PFSK-1 (cell line): ENCODE results near the gene MTMR2.

Experiments
- FOXP2 ChIP-seq: optimal IDR thresholded peaks from 2 replicates; pipeline ENCODE3; 2011; ENCODE audit warnings: borderline replicate concordance, control low read depth, inconsistent platforms; ENCODE audit not compliant: insufficient read depth; ENCODE audit errors: extremely low read length, extremely low read depth
- POLR2AphosphoS5 ChIP-seq: IDR thresholded peaks from 2 replicates; pipeline ENCODE4 v1.6.1; 2012; ENCODE audit warnings: low read depth, mild to moderate bottlenecking, control low read depth, low read length, moderate library complexity
- SIN3A ChIP-seq: IDR thresholded peaks from 2 replicates; pipeline ENCODE4 v1.6.1; 2012; ENCODE audit warnings: mild to moderate bottlenecking, low read length, moderate library complexity, borderline replicate concordance; ENCODE audit not compliant: insufficient read depth
- TAF1 ChIP-seq: IDR thresholded peaks from 2 replicates; pipeline ENCODE4 v1.6.1; 2012; ENCODE audit warnings: low read length, control low read depth, borderline replicate concordance; ENCODE audit not compliant: insufficient read depth
- TF ChIP-seq, protein P1 (sequence below), 2 experiments: IDR thresholded peaks; 2 replicates each; pipeline versions ENCODE4 v1.6.1 to v1.8.0; 2011 to 2012; ENCODE audit warnings: low read depth in 2 of 2, low read length in 2 of 2, control low read depth in 1 of 2, inconsistent platforms in 1 of 2, mild to moderate bottlenecking in 1 of 2, moderate library complexity in 1 of 2; ENCODE audit not compliant: insufficient read depth in 1 of 2

Gene MTMR2

DNA sequence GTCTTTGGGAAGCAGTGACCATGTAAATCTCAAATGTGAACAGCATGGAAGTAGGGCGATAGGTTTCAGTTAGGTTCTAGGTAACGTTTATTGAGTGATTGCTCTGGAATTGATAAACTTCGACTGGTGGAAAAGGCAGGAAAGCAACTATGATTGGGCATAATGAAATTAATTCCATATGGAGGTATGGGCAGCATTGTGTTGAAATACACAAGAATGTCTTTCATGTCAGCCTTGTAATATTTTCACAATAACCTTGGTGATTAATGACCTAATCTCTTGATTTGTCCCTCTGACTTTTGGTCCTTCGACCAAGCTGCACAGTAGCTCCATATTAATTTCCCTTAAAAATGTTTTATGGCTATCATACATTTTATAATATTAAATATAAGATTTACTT lies 130.8 kb downstream of the MTMR2 start:
- TF ChIP-seq, protein P1, sequence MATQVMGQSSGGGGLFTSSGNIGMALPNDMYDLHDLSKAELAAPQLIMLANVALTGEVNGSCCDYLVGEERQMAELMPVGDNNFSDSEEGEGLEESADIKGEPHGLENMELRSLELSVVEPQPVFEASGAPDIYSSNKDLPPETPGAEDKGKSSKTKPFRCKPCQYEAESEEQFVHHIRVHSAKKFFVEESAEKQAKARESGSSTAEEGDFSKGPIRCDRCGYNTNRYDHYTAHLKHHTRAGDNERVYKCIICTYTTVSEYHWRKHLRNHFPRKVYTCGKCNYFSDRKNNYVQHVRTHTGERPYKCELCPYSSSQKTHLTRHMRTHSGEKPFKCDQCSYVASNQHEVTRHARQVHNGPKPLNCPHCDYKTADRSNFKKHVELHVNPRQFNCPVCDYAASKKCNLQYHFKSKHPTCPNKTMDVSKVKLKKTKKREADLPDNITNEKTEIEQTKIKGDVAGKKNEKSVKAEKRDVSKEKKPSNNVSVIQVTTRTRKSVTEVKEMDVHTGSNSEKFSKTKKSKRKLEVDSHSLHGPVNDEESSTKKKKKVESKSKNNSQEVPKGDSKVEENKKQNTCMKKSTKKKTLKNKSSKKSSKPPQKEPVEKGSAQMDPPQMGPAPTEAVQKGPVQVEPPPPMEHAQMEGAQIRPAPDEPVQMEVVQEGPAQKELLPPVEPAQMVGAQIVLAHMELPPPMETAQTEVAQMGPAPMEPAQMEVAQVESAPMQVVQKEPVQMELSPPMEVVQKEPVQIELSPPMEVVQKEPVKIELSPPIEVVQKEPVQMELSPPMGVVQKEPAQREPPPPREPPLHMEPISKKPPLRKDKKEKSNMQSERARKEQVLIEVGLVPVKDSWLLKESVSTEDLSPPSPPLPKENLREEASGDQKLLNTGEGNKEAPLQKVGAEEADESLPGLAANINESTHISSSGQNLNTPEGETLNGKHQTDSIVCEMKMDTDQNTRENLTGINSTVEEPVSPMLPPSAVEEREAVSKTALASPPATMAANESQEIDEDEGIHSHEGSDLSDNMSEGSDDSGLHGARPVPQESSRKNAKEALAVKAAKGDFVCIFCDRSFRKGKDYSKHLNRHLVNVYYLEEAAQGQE (IDR thresholded peaks at IDR 0.05; ENCODE audit: insufficient read depth in 1 of 2, low read depth in 2 of 2, low read length in 2 of 2) = no peak
- no peak for TF ChIP-seq TAF1
- TF ChIP-seq POLR2AphosphoS5 = no peak
- TF ChIP-seq FOXP2 = no peak
- no peak for TF ChIP-seq SIN3A

DNA sequence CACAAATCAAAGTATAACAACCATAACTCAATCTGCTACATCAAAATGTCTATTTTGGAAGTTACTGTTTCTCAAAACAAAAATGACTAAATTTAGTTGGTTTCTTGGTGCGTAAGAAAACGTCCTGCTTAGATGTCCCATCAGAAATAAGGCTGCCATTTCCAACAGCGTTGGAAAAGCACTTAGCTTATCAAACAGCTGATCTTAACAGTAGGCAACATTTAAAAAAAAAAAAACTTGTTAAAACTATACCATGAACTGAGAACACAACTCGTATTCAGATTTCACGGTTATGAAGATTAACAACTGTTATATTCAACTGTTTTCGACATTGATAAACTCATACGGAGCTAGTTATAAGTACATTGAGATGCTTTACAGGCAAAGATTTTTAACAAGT lies 131.2 kb downstream of the MTMR2 start:
- TF ChIP-seq TAF1 (no peak), FOXP2 (no peak), SIN3A (no peak), POLR2AphosphoS5 (no peak)
- TF ChIP-seq, protein P1 (IDR thresholded peaks at IDR 0.05; ENCODE audit: insufficient read depth in 1 of 2, low read depth in 2 of 2, low read length in 2 of 2) = no peak

DNA sequence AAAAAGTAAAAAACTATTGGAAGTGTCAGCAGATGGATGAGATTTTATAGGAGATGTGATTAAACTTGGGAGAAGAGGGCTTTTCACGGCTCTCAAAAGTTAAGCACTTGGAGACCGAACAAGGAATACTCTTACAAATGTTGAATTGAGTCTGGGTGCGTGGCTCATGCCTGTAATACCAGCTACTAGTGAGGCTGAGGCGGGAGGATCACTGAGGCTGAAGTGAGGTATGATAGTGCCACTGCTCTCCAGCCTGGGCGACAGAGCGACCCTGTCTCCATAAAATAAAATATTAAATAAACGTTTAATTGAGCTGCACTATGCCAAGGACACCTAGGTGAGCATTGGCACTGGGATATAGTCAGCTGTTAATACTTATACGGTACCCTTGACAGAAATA lies 131.7 kb downstream of the MTMR2 start:
- no peak for TF ChIP-seq FOXP2
- no peak for TF ChIP-seq POLR2AphosphoS5
- TF ChIP-seq, protein P1 (IDR thresholded peaks at IDR 0.05; ENCODE audit: insufficient read depth in 1 of 2, low read depth in 2 of 2, low read length in 2 of 2) = no peak
- no peak for TF ChIP-seq TAF1
- TF ChIP-seq SIN3A = no peak

DNA sequence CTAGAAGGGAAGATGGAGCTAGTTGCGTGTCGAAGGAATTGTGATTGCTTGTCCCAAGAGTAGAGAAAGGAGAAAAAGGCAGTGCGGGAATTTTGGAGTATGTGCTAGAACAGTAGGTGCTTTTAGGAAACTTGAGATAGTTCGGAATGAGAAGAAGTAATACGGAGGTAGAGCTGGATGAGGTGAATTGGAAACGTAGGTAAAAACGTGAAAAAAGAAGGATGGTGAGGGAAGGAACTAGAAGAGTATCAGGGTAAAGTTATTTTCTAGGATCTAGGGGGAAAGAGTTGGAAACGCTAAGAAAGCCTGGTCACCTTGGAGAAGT lies 132.2 kb downstream of the MTMR2 start:
- TF ChIP-seq SIN3A = no peak
- TF ChIP-seq TAF1 = no peak
- TF ChIP-seq, protein P1 (IDR thresholded peaks at IDR 0.05; ENCODE audit: insufficient read depth in 1 of 2, low read depth in 2 of 2, low read length in 2 of 2) = no peak
- TF ChIP-seq POLR2AphosphoS5 = no peak
- no peak for TF ChIP-seq FOXP2

DNA sequence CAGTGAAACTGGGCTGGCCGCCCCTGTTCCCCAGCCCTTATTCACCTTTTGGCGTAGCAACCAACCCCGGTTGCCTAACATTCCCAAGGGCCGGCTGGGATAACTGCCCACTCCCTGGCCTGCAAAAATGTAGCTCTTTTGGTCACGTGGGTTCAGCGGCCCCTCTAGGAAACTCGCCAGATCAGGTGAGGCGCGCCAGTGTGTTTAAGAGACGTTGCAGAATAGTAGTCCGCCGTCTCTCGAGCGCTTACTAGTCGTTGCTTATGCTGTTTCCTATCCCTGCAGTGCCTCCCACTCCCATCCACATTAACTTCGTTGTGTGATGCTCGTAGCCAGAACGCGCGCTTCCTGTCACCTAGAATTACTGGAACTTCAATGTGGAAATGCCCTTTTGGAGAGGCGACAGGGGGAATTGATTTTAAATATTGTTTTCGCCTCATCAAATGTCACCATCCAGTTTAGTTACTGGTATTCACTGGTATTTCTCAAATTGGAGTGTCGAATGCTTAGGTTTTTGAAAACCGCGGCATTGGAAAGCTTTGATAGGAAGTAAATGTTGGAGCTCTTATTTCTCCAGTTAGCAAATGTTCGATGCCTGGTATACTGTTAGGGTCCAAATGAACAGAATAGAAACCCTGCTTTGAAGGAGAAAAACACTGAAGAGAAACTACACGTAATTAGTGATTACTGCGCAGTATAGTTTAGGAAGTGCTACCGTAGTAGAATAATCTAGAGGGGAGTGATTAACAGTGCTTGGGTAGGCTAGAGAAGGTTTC lies 132.8 kb downstream of the MTMR2 start:
- TF ChIP-seq TAF1 = peak; percentile 60; the same call in 1 of the 2 replicates
- TF ChIP-seq SIN3A = 0 out of 2 replicates have a peak, but pooled peaks have one; percentile 36
- no peak for TF ChIP-seq POLR2AphosphoS5
